ENCODE data around the gene TMCC1. TPM values are rescaled to one million over a fixed set of nuclear protein-coding genes. Genes with fewer than 3 reads are reported as not detected.
A peak's percentile ranks its signal among the peaks of the same experiment; 100 is the strongest.

The TMCC1 gene
- total RNA-seq, 4 donors from 2014 or later = 23.2 to 78.7 (median 54.1) TPM

- TF ChIP-seq POLR2A (IDR thresholded peaks at IDR 0.05) = no peak
- TF ChIP-seq CTCF (IDR thresholded peaks at IDR 0.05) = no peak
- peak; percentile 53 to 70 for DNase-seq
- peak overlapping the region; percentile 41 to 52 for H3K4me3 ChIP-seq
- no peaks in the 10 kb centered on the region for H3K27me3 ChIP-seq
- H3K36me3 ChIP-seq = no peaks in the 10 kb centered on the region
- H3K9me3 ChIP-seq = no peaks in the 10 kb centered on the region
- intact Hi-C loops (cut with DNase I; ENCODE audit: low total_unique reads) = no loop called here
- H3K27ac ChIP-seq = peak overlapping the region; percentile 91 to 98
- H3K4me1 ChIP-seq = peaks cover 6 to 8% of the 10 kb centered on the region in 2 donors
Observed at GRCh38 chr3:129628169-129628522, 265.4 kb downstream of the TMCC1 start.

- Histone ChIP-seq H3K4me1 (peaks cover 6 to 10% of the 10 kb centered on the region in 2 donors), H3K9me3 (no peaks in the 10 kb centered on the region), H3K4me3 (peak overlapping the region; percentile 41 to 52), H3K27me3 (no peaks in the 10 kb centered on the region), H3K27ac (peak overlapping the region; percentile 91 to 98), H3K36me3 (no peaks in the 10 kb centered on the region)
- peak; percentile 75 to 81 for DNase-seq
- no peak for TF ChIP-seq POLR2A (IDR thresholded peaks at IDR 0.05)
- TF ChIP-seq CTCF (IDR thresholded peaks at IDR 0.05) = peak; percentile 68 to 87 (median 77)
- intact Hi-C loops (cut with DNase I; ENCODE audit: low total_unique reads) = no loop called here
Observed at GRCh38 chr3:129627350-129628168, 266.0 kb downstream of the TMCC1 start.

GRCh38 chr3:129626744-129627349 lies 266.7 kb downstream of the TMCC1 start:
- H3K9me3 ChIP-seq = no peaks in the 10 kb centered on the region
- peaks cover 6 to 14% of the 10 kb centered on the region in 2 donors for H3K4me1 ChIP-seq
- H3K27ac ChIP-seq = peak overlapping the region; percentile 91 to 98
- no peaks in the 10 kb centered on the region for H3K36me3 ChIP-seq
- peak; percentile 91 for DNase-seq
- TF ChIP-seq CTCF (IDR thresholded peaks at IDR 0.05) (peak; percentile 2 to 14 (median 10)), POLR2A (IDR thresholded peaks at IDR 0.05) (peak; percentile 13 to 74)
- H3K27me3 ChIP-seq = no peaks in the 10 kb centered on the region
- H3K4me3 ChIP-seq = peak overlapping the region; percentile 41 to 52
- intact Hi-C loops (cut with DNase I; ENCODE audit: low total_unique reads) = no loop called here

GRCh38 chr3:129625072-129625874 lies 268.2 kb downstream of the TMCC1 start:
- intact Hi-C loops (cut with DNase I; ENCODE audit: low total_unique reads) = no loop called here

More at GRCh38 chr3:129625072-129625874, 268.2 kb downstream of the TMCC1 start:
- Histone ChIP-seq H3K36me3 (no peaks in the 10 kb centered on the region), H3K4me1 (peaks cover 6 to 14% of the 10 kb centered on the region in 2 donors), H3K27me3 (no peaks in the 10 kb centered on the region), H3K27ac (peak overlapping the region; percentile 91 to 98), H3K4me3 (no peak overlapping the region), H3K9me3 (no peaks in the 10 kb centered on the region)
- TF ChIP-seq CTCF (IDR thresholded peaks at IDR 0.05) (no peak), POLR2A (IDR thresholded peaks at IDR 0.05) (no peak)
- DNase-seq = peak; percentile 32 to 39
